ENCODE data around the gene NBAS.

Gene NBAS

GRCh38 chr2:15594291-15595256 is 33.4 kb upstream of the NBAS start:
- TF ChIP-seq, protein P1, sequence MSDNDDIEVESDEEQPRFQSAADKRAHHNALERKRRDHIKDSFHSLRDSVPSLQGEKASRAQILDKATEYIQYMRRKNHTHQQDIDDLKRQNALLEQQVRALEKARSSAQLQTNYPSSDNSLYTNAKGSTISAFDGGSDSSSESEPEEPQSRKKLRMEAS (IDR thresholded peaks at IDR 0.05; ENCODE audit: low read depth, low read length): no peak
- no peak for TF ChIP-seq MYC (IDR thresholded peaks at IDR 0.05; ENCODE audit: low read depth, low read length)
- no peak for TF ChIP-seq CTCF (IDR thresholded peaks at IDR 0.05; ENCODE audit: low read depth, low read length)
- TF ChIP-seq POLR2A (IDR thresholded peaks at IDR 0.05; ENCODE audit: extremely low read depth, insufficient read length): no peak
- peak overlapping the region; percentile 10 for H3K4me3 ChIP-seq (ENCODE audit: low read depth, low read length)
- DNase-seq (ENCODE audit: low read depth): peak; percentile 11

- TF ChIP-seq, protein P1 (IDR thresholded peaks at IDR 0.05; ENCODE audit: low read depth, low read length): no peak
- no peak for DNase-seq (ENCODE audit: low read depth)
- peak overlapping the region; percentile 75 for H3K4me3 ChIP-seq (ENCODE audit: low read depth, low read length)
Observed at GRCh38 chr2:15593327-15593705, 32.2 kb upstream of the NBAS start.

DNA sequence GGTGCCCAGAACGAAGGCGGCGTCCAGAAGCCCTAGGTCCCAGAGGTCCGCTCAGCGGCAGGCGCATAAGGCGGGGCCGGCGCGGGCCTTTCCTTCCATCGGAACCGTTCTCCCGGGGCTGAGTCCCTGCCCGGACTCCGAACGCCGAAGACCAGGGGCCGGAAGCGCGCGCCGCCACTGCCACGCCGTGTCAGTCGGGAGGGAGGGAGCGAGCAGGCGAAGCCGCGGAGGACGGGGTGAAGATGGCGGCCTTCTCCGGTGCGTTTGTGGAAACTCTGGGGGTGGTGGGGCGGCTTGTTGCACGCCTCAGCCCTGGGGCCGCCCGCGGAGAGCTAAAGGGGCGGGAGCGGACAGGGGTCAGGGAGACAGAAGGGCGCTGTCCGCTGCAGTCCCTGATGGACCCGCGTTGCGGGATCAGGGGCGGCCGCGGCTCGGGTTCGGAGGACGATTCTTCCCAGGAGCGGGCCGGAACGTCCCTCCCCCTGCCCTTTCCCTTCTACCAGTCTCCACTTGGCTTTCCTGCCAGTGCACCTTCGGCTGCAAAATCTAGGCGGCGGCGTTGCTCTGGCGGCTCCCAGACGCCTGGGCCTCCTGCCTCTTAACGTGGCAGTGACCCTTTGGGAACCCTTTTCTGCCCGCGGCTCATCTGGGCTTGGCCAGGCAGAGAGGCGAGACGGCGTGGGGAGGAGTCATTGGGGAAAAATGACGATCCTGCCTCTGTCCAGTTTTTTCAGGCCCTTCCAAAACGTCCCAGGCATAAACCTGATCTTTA is 30.7 kb upstream of the NBAS start, which contains the start of gene DDX1:
TSS of gene DDX1 (plus strand) at position 177 of the 772 bp plus-strand sequence. CDS start at position 243, 66 bp downstream.
- TF ChIP-seq MYC (IDR thresholded peaks at IDR 0.05; ENCODE audit: low read depth, low read length) (peak; percentile 98; the same call in 1 of the 2 replicates), POLR2A (IDR thresholded peaks at IDR 0.05; ENCODE audit: extremely low read depth, insufficient read length) (peak; percentile 78)
- TF ChIP-seq, protein P1 (IDR thresholded peaks at IDR 0.05; ENCODE audit: low read depth, low read length): no peak
- peak; percentile 95 for DNase-seq (ENCODE audit: low read depth)
- H3K4me3 ChIP-seq (ENCODE audit: low read depth, low read length): peak within 1 kb of the TSS; percentile 75

DNA sequence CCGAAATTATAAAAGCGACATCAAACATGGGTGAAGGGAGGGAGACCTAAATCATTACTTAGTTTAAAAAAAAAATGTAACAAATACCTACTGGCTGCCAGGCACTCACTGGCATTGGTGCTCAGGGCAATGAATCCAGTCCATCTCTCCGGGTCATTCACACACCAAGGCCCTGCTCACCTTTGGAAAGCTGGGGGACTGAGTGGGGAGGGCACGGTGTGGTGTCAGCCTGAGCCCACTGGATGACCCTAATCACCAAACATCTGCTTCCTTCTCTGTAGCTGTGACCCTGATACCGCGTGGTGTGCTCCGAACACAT is 30.2 kb upstream of the NBAS start:
- no peak for DNase-seq (ENCODE audit: low read depth)
- peak overlapping the region; percentile 75 for H3K4me3 ChIP-seq (ENCODE audit: low read depth, low read length)
- TF ChIP-seq CTCF (IDR thresholded peaks at IDR 0.05; ENCODE audit: low read depth, low read length) (no peak), POLR2A (IDR thresholded peaks at IDR 0.05; ENCODE audit: extremely low read depth, insufficient read length) (no peak)
- TF ChIP-seq, protein P1 (IDR thresholded peaks at IDR 0.05; ENCODE audit: low read depth, low read length): peak; percentile 96

GRCh38 chr2:15588329-15588919 is 27.3 kb upstream of the NBAS start:
- no peak for TF ChIP-seq POLR2A (IDR thresholded peaks at IDR 0.05; ENCODE audit: extremely low read depth, insufficient read length)
- no peak for TF ChIP-seq MYC (IDR thresholded peaks at IDR 0.05; ENCODE audit: low read depth, low read length)
- TF ChIP-seq, protein P1 (IDR thresholded peaks at IDR 0.05; ENCODE audit: low read depth, low read length): no peak
- TF ChIP-seq CTCF (IDR thresholded peaks at IDR 0.05; ENCODE audit: low read depth, low read length): peak; percentile 71
- DNase-seq (ENCODE audit: low read depth): peak; percentile 65
- no peak overlapping the region for H3K4me3 ChIP-seq (ENCODE audit: low read depth, low read length)

DNA sequence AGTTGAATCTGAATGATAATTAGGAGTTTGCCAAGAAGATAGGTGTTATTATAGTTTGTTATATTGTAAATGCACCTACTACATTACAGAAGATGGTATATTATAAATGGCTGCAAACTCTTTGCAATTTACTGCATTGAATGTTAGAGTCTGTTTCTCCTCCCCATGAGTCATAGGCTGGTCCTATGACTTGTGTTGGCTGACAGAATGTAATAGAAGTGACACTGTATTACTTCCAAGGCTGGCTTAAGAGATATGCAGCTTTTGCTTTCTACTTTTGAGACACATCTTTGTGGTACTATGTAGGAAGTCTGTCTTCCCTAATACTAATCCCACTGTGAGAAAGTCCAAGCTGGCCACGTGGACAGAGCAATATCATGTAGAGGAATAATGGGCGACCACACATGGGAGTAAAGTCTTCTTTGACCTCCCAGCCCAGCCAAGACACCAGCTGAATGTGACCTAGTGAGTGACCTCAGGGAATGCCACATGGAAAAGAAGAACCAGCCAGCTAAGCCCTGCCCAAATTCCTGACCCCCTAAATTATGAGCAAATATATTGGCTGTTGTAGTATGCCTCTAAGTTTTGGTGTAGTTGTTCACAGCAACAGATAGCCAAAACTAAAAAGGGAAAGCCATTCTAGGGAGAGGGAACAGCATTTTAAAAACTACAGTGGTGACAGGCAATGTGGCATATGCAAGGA is 23.8 kb upstream of the NBAS start:
- no peak for TF ChIP-seq CTCF (IDR thresholded peaks at IDR 0.05; ENCODE audit: low read depth, low read length)
- no peak overlapping the region for H3K4me3 ChIP-seq (ENCODE audit: low read depth, low read length)
- no peak for DNase-seq (ENCODE audit: low read depth)
